K562 (cell line): ENCODE measurements around the gene KIR3DL2. TPM values are rescaled to one million over a fixed set of nuclear protein-coding genes. Genes with fewer than 3 reads are reported as not detected.

Experiments
- CTCFL ChIP-seq: IDR thresholded peaks from 2 replicates; pipeline ENCODE4 v1.6.1; 2011; ENCODE audit warnings: borderline replicate concordance, low read depth, mild to moderate bottlenecking, moderate library complexity, low read length; ENCODE audit not compliant: insufficient read depth, poor library complexity, severe bottlenecking
- KAT7 ChIP-seq: sonication (generic); formaldehyde crosslinking; IDR thresholded peaks from 2 replicates; pipeline ENCODE4 v1.8.0; 2022; ENCODE audit warnings: missing genetic modification reagents, mild to moderate bottlenecking, borderline replicate concordance
- MAFF ChIP-seq: IDR thresholded peaks from 2 replicates; pipeline ENCODE4 v1.6.1; 2012; ENCODE audit warnings: low read length, improper control_type of control experiment
- NCOA2 ChIP-seq, 2 experiments: fragments of 450-650 bp; IDR thresholded peaks; 2 replicates each; pipeline ENCODE4 v1.6.1; 2018; ENCODE audit warnings: mild to moderate bottlenecking in 2 of 2, moderate library complexity in 1 of 2; ENCODE audit not compliant: partially characterized antibody in 2 of 2
- OTX1 ChIP-seq: fragments of 450-650 bp; formaldehyde crosslinking; IDR thresholded peaks from 2 replicates; pipeline ENCODE4 v1.4.0; 2022; ENCODE audit warnings: mild to moderate bottlenecking
- PATZ1 ChIP-seq: fragments of 250-450 bp; sonication (Bioruptor Pico); IDR thresholded peaks from 2 replicates; pipeline ENCODE4 v1.5.0; 2020; ENCODE audit warnings: mild to moderate bottlenecking, borderline replicate concordance
- SMARCA4 ChIP-seq: fragments of 450-650 bp; IDR thresholded peaks from 2 replicates; pipeline ENCODE4 v1.6.1; 2016
- SRSF3 ChIP-seq: fragments of 200-400 bp; formaldehyde crosslinking; IDR thresholded peaks from 2 replicates; pipeline ENCODE4 v1.6.1; 2016; ENCODE audit warnings: mild to moderate bottlenecking, low read length, moderate library complexity; ENCODE audit not compliant: insufficient read depth
- ZBTB2 ChIP-seq: fragments of 450-650 bp; IDR thresholded peaks from 2 replicates; pipeline ENCODE4 v1.6.1; 2016; ENCODE audit warnings: antibody characterized with exemption
- ZBTB9 ChIP-seq: fragments of 450-650 bp; formaldehyde crosslinking; IDR thresholded peaks from 2 replicates; pipeline ENCODE4 v1.4.0; 2020; ENCODE audit warnings: mild to moderate bottlenecking, moderate library complexity
- ZNF174 ChIP-seq: fragments of 250-450 bp; sonication (Bioruptor Pico); IDR thresholded peaks from 2 replicates; pipeline ENCODE4 v1.4.0; 2020; ENCODE audit warnings: mild to moderate bottlenecking
- ZNF318 ChIP-seq, 2 experiments: fragments of 450-650 bp; IDR thresholded peaks; 2 replicates each; pipeline ENCODE4 v1.6.1; 2016; ENCODE audit warnings: mild to moderate bottlenecking in 2 of 2, borderline replicate concordance in 1 of 2, low read depth in 1 of 2, moderate library complexity in 1 of 2
- polyA plus RNA-seq, 8 experiments: library from polyadenylated mRNA; depleted of rRNA in 4 of 8; stranded (reverse) in 5 of 8; unstranded in 3 of 8; fragments of >200 nt; fragmentation: Nextera tagmentation in 2 of 8; fragmentation: Illumina TruSeq in 1 of 8; extraction: Ambion mirVana in 2 of 8; extraction: Trizol in 1 of 8; gene quantifications; 2 replicates each; pipeline versions ENCODE4 v1.2.1 to v1.2.3, GENCODE V29; 2011 to 2014; ENCODE audit warnings: inconsistent platforms in 1 of 8, missing spikeins in 1 of 8
- total RNA-seq, 7 experiments: library from RNA; depleted of rRNA in 6 of 7; stranded (reverse); fragments of >200 nt in 6 of 7; fragmentation: Illumina TruSeq in 2 of 7; extraction: Trizol in 2 of 7; gene quantifications; 2 replicates each; pipeline versions ENCODE4 v1.2.1 to v1.2.3, GENCODE V29; 2011 to 2021; ENCODE audit warnings: low replicate concordance in 1 of 7

KIR3DL2 gene
- total and polyA plus RNA-seq, 9 of the 15 experiments (the other 6 are each of a cell fraction or from before 2014, with no cell fraction given) = not detected

GRCh38 chr19:54882758-54883157 lies 32.5 kb downstream of the KIR3DL2 start (continued):
- TF ChIP-seq ZBTB2 (no peak), ZBTB9 (CRISPR knock-in tag) (no peak), KAT7 (no peak), ZNF318 (IDR thresholded peaks at IDR 0.05; ENCODE audit: borderline replicate concordance in 1 of 2, low read depth in 1 of 2) (no peak), CTCFL (no peak), ZNF174 (no peak), PATZ1 (CRISPR knock-in tag) (no peak), SRSF3 (no peak), NCOA2 (IDR thresholded peaks at IDR 0.05; ENCODE audit: partially characterized antibody in 2 of 2) (no peak), MAFF (no peak), OTX1 (CRISPR knock-in tag) (no peak), SMARCA4 (no peak)
